ENCODE results near the gene MAP7. TPM values are rescaled to one million over a fixed set of nuclear protein-coding genes. Genes with fewer than 3 reads are reported as not detected.

MAP7 gene
- total RNA-seq, 2 experiments from 2014 or later, result 0.45 to 0.49 TPM

GRCh38 chr6:136502786-136503185, 47.4 kb downstream of the MAP7 start:
- Mint-ChIP-seq H3K36me3 (ENCODE audit: low read depth) (no peaks in the 10 kb centered on the region), H3K4me1 (ENCODE audit: low read depth) (no peaks in the 10 kb centered on the region), H3K4me3 (no peak overlapping the region), H3K9me3 (no peaks in the 10 kb centered on the region), H3K27ac (no peak overlapping the region), H3K27me3 (no peaks in the 10 kb centered on the region)
- intact Hi-C loops (cut with DNase I, micrococcal nuclease), result no loop called here
- ATAC-seq (ENCODE audit: poor library complexity), result no peak
- no peaks in the 10 kb centered on the region for H3K4me1 ChIP-seq (ENCODE audit: insufficient read depth, low read length)
- TF ChIP-seq CTCF (IDR thresholded peaks at IDR 0.05), result no peak
- H3K27me3 ChIP-seq (ENCODE audit: control insufficient read depth in 1 of 2, insufficient read depth in 2 of 2, low read length in 2 of 2), result no peaks in the 10 kb centered on the region
- no peak overlapping the region for H3K4me3 ChIP-seq (ENCODE audit: low read length)
- no peaks in the 10 kb centered on the region for H3K36me3 ChIP-seq (ENCODE audit: insufficient read depth, low read length)
- ChIA-PET CTCF (interaction anchor here (1.8 kb wide), 1 partner anchor 11 kb away, joined by 5 read pairs; no protein-coding TSS in a partner anchor), POLR2A (no interaction called here)
- DNase-seq, result no peak
- no peaks in the 10 kb centered on the region for H3K9me3 ChIP-seq (ENCODE audit: control insufficient read depth in 1 of 2, insufficient read depth in 1 of 2, low read length in 2 of 2)
- no peak overlapping the region for H3K27ac ChIP-seq (ENCODE audit: low read depth in 1 of 2, low read length in 2 of 2)

GRCh38 chr6:136501514-136501913, 48.7 kb downstream of the MAP7 start:
- CTCF ChIA-PET, result interaction anchor here (1.8 kb wide), 1 partner anchor 10 kb away, joined by 5 read pairs; no protein-coding TSS in a partner anchor
- no peaks in the 10 kb centered on the region for H3K27me3 Mint-ChIP-seq
- no peak overlapping the region for H3K4me3 Mint-ChIP-seq
- H3K27ac ChIP-seq (ENCODE audit: low read depth in 1 of 2, low read length in 2 of 2), result no peak overlapping the region
- ATAC-seq (ENCODE audit: poor library complexity) (no peak), DNase-seq (no peak)
- H3K4me1 Mint-ChIP-seq (ENCODE audit: low read depth), result no peaks in the 10 kb centered on the region
- no peaks in the 10 kb centered on the region for H3K27me3 ChIP-seq (ENCODE audit: control insufficient read depth in 1 of 2, insufficient read depth in 2 of 2, low read length in 2 of 2)
- no peaks in the 10 kb centered on the region for H3K36me3 Mint-ChIP-seq (ENCODE audit: low read depth)
- intact Hi-C loops (cut with DNase I, micrococcal nuclease), result no loop called here
- H3K36me3 ChIP-seq (ENCODE audit: insufficient read depth, low read length), result no peaks in the 10 kb centered on the region
- no peaks in the 10 kb centered on the region for H3K9me3 ChIP-seq (ENCODE audit: control insufficient read depth in 1 of 2, insufficient read depth in 1 of 2, low read length in 2 of 2)
- no peak overlapping the region for H3K27ac Mint-ChIP-seq
- H3K4me3 ChIP-seq (ENCODE audit: low read length), result no peak overlapping the region
- no peak for TF ChIP-seq CTCF (IDR thresholded peaks at IDR 0.05)
- H3K9me3 Mint-ChIP-seq, result no peaks in the 10 kb centered on the region
- no peaks in the 10 kb centered on the region for H3K4me1 ChIP-seq (ENCODE audit: insufficient read depth, low read length)
- POLR2A ChIA-PET, result no interaction called here

- no peaks in the 10 kb centered on the region for H3K4me1 ChIP-seq (ENCODE audit: insufficient read depth, low read length)
- H3K36me3 Mint-ChIP-seq (ENCODE audit: low read depth), result no peaks in the 10 kb centered on the region
- H3K9me3 ChIP-seq (ENCODE audit: control insufficient read depth in 1 of 2, insufficient read depth in 1 of 2, low read length in 2 of 2), result no peaks in the 10 kb centered on the region
- CTCF ChIA-PET, result no interaction called here
- ATAC-seq (ENCODE audit: poor library complexity), result no peak
- H3K4me3 ChIP-seq (ENCODE audit: low read length), result no peak overlapping the region
- H3K27ac ChIP-seq (ENCODE audit: low read depth in 1 of 2, low read length in 2 of 2), result no peak overlapping the region
- H3K27me3 Mint-ChIP-seq, result no peaks in the 10 kb centered on the region
- H3K36me3 ChIP-seq (ENCODE audit: insufficient read depth, low read length), result no peaks in the 10 kb centered on the region
- no peak for DNase-seq
- POLR2A ChIA-PET, result no interaction called here
- no peak overlapping the region for H3K4me3 Mint-ChIP-seq
- no peak for TF ChIP-seq CTCF (IDR thresholded peaks at IDR 0.05)
- intact Hi-C loops (cut with DNase I, micrococcal nuclease), result no loop called here
- no peak overlapping the region for H3K27ac Mint-ChIP-seq
- H3K27me3 ChIP-seq (ENCODE audit: control insufficient read depth in 1 of 2, insufficient read depth in 2 of 2, low read length in 2 of 2), result no peaks in the 10 kb centered on the region
- no peaks in the 10 kb centered on the region for H3K9me3 Mint-ChIP-seq
- no peaks in the 10 kb centered on the region for H3K4me1 Mint-ChIP-seq (ENCODE audit: low read depth)
Observed at GRCh38 chr6:136501096-136501495, 49.1 kb downstream of the MAP7 start.

Measured in CD4-positive, alpha-beta T cell (primary cell).